Panc1 (cell line): ENCODE results near the gene GGT6. TPM values are rescaled to one million over a fixed set of nuclear protein-coding genes. Genes with fewer than 3 reads are reported as not detected.

Experiments used
- ATAC-seq: fragments of 200-7000 bp; cut with Tn5 transposase; 2 replicates; pipeline ENCODE4 v1.9.1; 2020; ENCODE audit warnings: mild to moderate bottlenecking, moderate library complexity
- BruUV-seq: library from RNA; stranded (reverse); fragments of 400-500 nt; replicated peaks from 2 replicates; lab custom pipeline; 2021; lab: Mats Ljungman, UMichigan
- CTCF ChIA-PET: fragments of 300-600 bp; sonication (Branson Sonifier 250); formaldehyde crosslinking; loops from one replicate; lab custom pipeline; 2022; ENCODE audit warnings: antibody characterized with exemption; lab: Charles Lee
- POLR2A ChIA-PET: fragments of 300-600 bp; sonication (Branson Sonifier 250); formaldehyde crosslinking; loops from one replicate; lab custom pipeline; 2022; ENCODE audit warnings: antibody characterized with exemption; lab: Charles Lee
- DNase-seq: peaks from one replicate; pipeline ENCODE4 v3.0.0-alpha.2; 2010; ENCODE audit warnings: low read depth, low spot score
- H3K27ac ChIP-seq: 2 replicates; pipeline ENCODE4 v1.5.1; 2011; ENCODE audit warnings: mild to moderate bottlenecking, low read length, inconsistent platforms
- H3K27me3 ChIP-seq: fragments of 200-500 bp; sonication (Bioruptor generic); 2 replicates; pipeline ENCODE4 v1.6.0; 2014; ENCODE audit warnings: low read length, inconsistent platforms; ENCODE audit not compliant: control insufficient read depth, insufficient read depth
- H3K36me3 ChIP-seq: fragments of 200-500 bp; sonication (Bioruptor generic); 2 replicates; pipeline ENCODE4 v1.5.1; 2014; ENCODE audit warnings: inconsistent platforms, mild to moderate bottlenecking, low read length, moderate library complexity; ENCODE audit not compliant: control insufficient read depth, insufficient read depth
- H3K4me1 ChIP-seq: 2 replicates; pipeline ENCODE4 v1.5.1; 2011; ENCODE audit warnings: inconsistent platforms, mild to moderate bottlenecking, low read length, moderate library complexity; ENCODE audit not compliant: control insufficient read depth, insufficient read depth
- H3K4me3 ChIP-seq, 2 experiments: 2 replicates each; pipeline ENCODE4 v1.5.1; 2011 to 2012; ENCODE audit warnings: low read depth in 2 of 2, low read length in 2 of 2, mild to moderate bottlenecking in 2 of 2, inconsistent platforms in 1 of 2, moderate library complexity in 1 of 2
- H3K9me3 ChIP-seq: fragments of 200-500 bp; sonication (Bioruptor generic); 2 replicates; pipeline ENCODE4 v1.5.1; 2014; ENCODE audit warnings: low read depth, mild to moderate bottlenecking, inconsistent platforms, low read length, moderate library complexity; ENCODE audit not compliant: control insufficient read depth, insufficient read depth
- CTCF ChIP-seq: fragments of 450-650 bp; IDR thresholded peaks from 2 replicates; pipeline ENCODE4 v1.5.1; 2017; ENCODE audit warnings: mild to moderate bottlenecking
- POLR2AphosphoS5 ChIP-seq: IDR thresholded peaks from 2 replicates; pipeline ENCODE4 v1.6.1; 2012; ENCODE audit warnings: mild to moderate bottlenecking, low read depth, low read length, moderate library complexity
- REST ChIP-seq, 2 experiments: IDR thresholded peaks; 2 replicates each; pipeline ENCODE4 v1.6.1; 2011 to 2012; ENCODE audit warnings: low read depth in 2 of 2, control low read depth in 1 of 2, low read length in 1 of 2, mild to moderate bottlenecking in 1 of 2, moderate library complexity in 1 of 2; ENCODE audit not compliant: insufficient read depth in 1 of 2
- SIN3A ChIP-seq: IDR thresholded peaks from 2 replicates; pipeline ENCODE4 v1.6.1; 2012; ENCODE audit warnings: low read depth, mild to moderate bottlenecking, low read length, moderate library complexity, borderline replicate concordance; ENCODE audit not compliant: insufficient read depth
- TCF7L2 ChIP-seq: IDR thresholded peaks from 2 replicates; pipeline ENCODE4 v1.6.1; 2011; ENCODE audit warnings: mild to moderate bottlenecking, low read depth, low read length, inconsistent platforms
- in situ Hi-C: cut with HindIII; loops from 2 replicates; pipeline ENCODE4 v1.10.0; 2016; ENCODE audit warnings: low sequenced_read_pairs, low pct_unique_long_range_greater_than_20kb
- intact Hi-C: fragments of 100-400 bp; cut with micrococcal nuclease; formaldehyde crosslinking; loops from one replicate; pipeline ENCODE4 v1.10.0; 2022; ENCODE audit not compliant: unreplicated experiment
- total RNA-seq: library from RNA; stranded (reverse); gene quantifications from one replicate; pipeline ENCODE4 v1.2.1, GENCODE V29; 2021; ENCODE audit not compliant: unreplicated experiment

Gene GGT6
- total RNA-seq, 1 experiment from 2014 or later: not detected

- intact Hi-C loops (no loop called here), in situ Hi-C loops (no loop called here)
- ATAC-seq (no peak), DNase-seq (no peak)
- ChIA-PET CTCF (no interaction called here), POLR2A (no interaction called here)
- H3K4me1 ChIP-seq: no peaks in the 10 kb centered on the region
- no TSS peak for BruUV-seq
- H3K27ac ChIP-seq: no peak overlapping the region
- no peak overlapping the region for H3K4me3 ChIP-seq
- H3K27me3 ChIP-seq: no peaks in the 10 kb centered on the region
- TF ChIP-seq TCF7L2: no peak
- no peak for TF ChIP-seq SIN3A
- no peak for TF ChIP-seq REST (IDR thresholded peaks at IDR 0.05; ENCODE audit: insufficient read depth in 1 of 2, low read depth in 2 of 2, low read length in 1 of 2)
- TF ChIP-seq CTCF: no peak
- TF ChIP-seq POLR2AphosphoS5: no peak
- H3K9me3 ChIP-seq: no peaks in the 10 kb centered on the region
- H3K36me3 ChIP-seq: no peaks in the 10 kb centered on the region
These were observed 39.3 kb upstream of the GGT6 start for GRCh38 chr17:4599505-4600281.

- ATAC-seq (no peak), DNase-seq (no peak)
- H3K36me3 ChIP-seq: no peaks in the 10 kb centered on the region
- TF ChIP-seq POLR2AphosphoS5: no peak
- H3K4me3 ChIP-seq: no peak overlapping the region
- H3K4me1 ChIP-seq: no peaks in the 10 kb centered on the region
- intact Hi-C loops (no loop called here), in situ Hi-C loops (no loop called here)
- H3K9me3 ChIP-seq: no peaks in the 10 kb centered on the region
- CTCF ChIA-PET: interaction anchor here (0.7 kb wide), 1 partner anchor 104 kb away, joined by 5 read pairs; no protein-coding TSS in a partner anchor
- POLR2A ChIA-PET: no interaction called here
- no peak overlapping the region for H3K27ac ChIP-seq
- no peaks in the 10 kb centered on the region for H3K27me3 ChIP-seq
- BruUV-seq: no TSS peak
These were observed 38.6 kb upstream of the GGT6 start for GRCh38 chr17:4598776-4599504.
